GM12878 (cell line): Measurements from ENCODE around the gene CNTN3. TPM values are rescaled to one million over a fixed set of nuclear protein-coding genes. Genes with fewer than 3 reads are reported as not detected.

Experiments
- ATAC-seq: fragments of 200-7000 bp; cut with Tn5 transposase; 3 replicates; pipeline ENCODE4 v1.9.1; 2020; ENCODE audit warnings: mild to moderate bottlenecking, moderate library complexity
- BruUV-seq: library from RNA; stranded (reverse); fragments of 400-500 nt; replicated peaks from 2 replicates; lab custom pipeline; 2021; lab: Mats Ljungman, UMichigan
- CTCF ChIA-PET: fragments of 300-600 bp; sonication (Branson Sonifier 250); formaldehyde crosslinking; extraction: SDS; loops from one replicate; lab custom pipeline; 2021; ENCODE audit warnings: inconsistent platforms; lab: Yijun Ruan, JAX
- POLR2A ChIA-PET: fragments of 350-600 bp; formaldehyde crosslinking; extraction: SDS; loops from one replicate; lab custom pipeline; 2021; ENCODE audit warnings: inconsistent platforms; lab: Charles Lee
- RAD21 ChIA-PET: fragments of 300-600 bp; sonication (Branson Sonifier 250); formaldehyde crosslinking; loops from one replicate; lab custom pipeline; 2023; ENCODE audit warnings: antibody characterized with exemption; ENCODE audit not compliant: unreplicated experiment; lab: Charles Lee
- SMC1A ChIA-PET: fragments of 300-600 bp; sonication (Branson Sonifier 250); formaldehyde crosslinking; loops from one replicate; lab custom pipeline; 2023; ENCODE audit not compliant: unreplicated experiment, uncharacterized antibody; lab: Charles Lee
- DNase-seq: peaks from one replicate; pipeline ENCODE4 v3.0.0-alpha.2; 2011; ENCODE audit warnings: low read depth, low spot score
- FAIRE-seq: peaks from 3 replicates; lab custom pipeline; 2011; peaks lifted over from hg19 to GRCh38; lab: Jason Lieb, UNC
- H2AFZ ChIP-seq: 2 replicates; pipeline ENCODE4 v1.6.0; 2011; ENCODE audit warnings: low read depth, low read length, control low read depth; ENCODE audit not compliant: control insufficient read depth
- H3K27ac ChIP-seq: 2 replicates; pipeline ENCODE4 v1.5.1; 2011; ENCODE audit warnings: control low read depth; ENCODE audit not compliant: control insufficient read depth, insufficient read depth
- H3K27me3 ChIP-seq, 2 experiments: replicated peaks in 1 of 2; 2 replicates each; pipeline versions ENCODE4 v1.6.0 to v1.6.1; 2011; ENCODE audit warnings: low read length in 1 of 2; ENCODE audit not compliant: control insufficient read depth in 2 of 2, insufficient read depth in 2 of 2
- H3K36me3 ChIP-seq, 2 experiments: 2 replicates each; pipeline ENCODE4 v1.5.1; 2011; ENCODE audit warnings: low read length in 1 of 2; ENCODE audit not compliant: control insufficient read depth in 2 of 2, insufficient read depth in 2 of 2
- H3K4me1 ChIP-seq: 2 replicates; pipeline ENCODE4 v1.6.1; 2011; ENCODE audit warnings: mild to moderate bottlenecking, low read length, moderate library complexity, mixed read lengths; ENCODE audit not compliant: control insufficient read depth, insufficient read depth
- H3K4me2 ChIP-seq: 2 replicates; pipeline ENCODE4 v1.6.0; 2011; ENCODE audit warnings: control low read depth; ENCODE audit not compliant: control insufficient read depth, insufficient read depth
- H3K4me3 ChIP-seq: fragments of 200-600 bp; sonication (generic); 2 replicates; pipeline ENCODE4 v1.5.1; 2016
- H3K79me2 ChIP-seq: 2 replicates; pipeline ENCODE4 v1.6.0; 2011; ENCODE audit warnings: low read length; ENCODE audit not compliant: control insufficient read depth, insufficient read depth
- H3K9ac ChIP-seq: 2 replicates; pipeline ENCODE4 v1.8.0; 2011; ENCODE audit warnings: low read length, control low read depth, mixed read lengths; ENCODE audit not compliant: control insufficient read depth, insufficient read depth
- H3K9me3 ChIP-seq: replicated peaks from 3 replicates; pipeline ENCODE4 v1.5.1; 2011; ENCODE audit warnings: mild to moderate bottlenecking, low read length; ENCODE audit not compliant: control insufficient read depth, insufficient read depth
- H4K20me1 ChIP-seq: 2 replicates; pipeline ENCODE4 v1.6.0; 2011; ENCODE audit not compliant: control insufficient read depth, insufficient read depth
- CBX3 ChIP-seq: fragments of 200-600 bp; sonication (generic); IDR thresholded peaks from 2 replicates; pipeline ENCODE4 v1.6.1; 2016; ENCODE audit warnings: low read depth, borderline replicate concordance
- CBX5 ChIP-seq: sonication (generic); IDR thresholded peaks from 2 replicates; pipeline ENCODE4 v1.6.1; 2016; ENCODE audit warnings: low read depth, moderate library complexity, mild to moderate bottlenecking, inconsistent platforms
- CHD4 ChIP-seq: fragments of 200-600 bp; sonication (generic); IDR thresholded peaks from 2 replicates; pipeline ENCODE4 v1.6.1; 2016; ENCODE audit warnings: mild to moderate bottlenecking
- IKZF2 ChIP-seq, 2 experiments: fragments of 450-650 bp; IDR thresholded peaks; 2 replicates each; pipeline ENCODE4 v1.6.1; 2017; ENCODE audit warnings: mild to moderate bottlenecking in 2 of 2, moderate library complexity in 2 of 2
- KDM1A ChIP-seq: fragments of 200-600 bp; sonication (generic); IDR thresholded peaks from 2 replicates; pipeline ENCODE4 v1.6.1; 2016; ENCODE audit warnings: borderline replicate concordance
- NFIC ChIP-seq: IDR thresholded peaks from 2 replicates; pipeline ENCODE4 v1.6.1; 2012; ENCODE audit warnings: low read depth, mild to moderate bottlenecking, inconsistent platforms, low read length, moderate library complexity
- NFYA ChIP-seq: IDR thresholded peaks from 2 replicates; pipeline ENCODE4 v1.6.1; 2011; ENCODE audit warnings: low read depth, mild to moderate bottlenecking, low read length, improper control_type of control experiment, borderline replicate concordance
- SP1 ChIP-seq: IDR thresholded peaks from one replicate; pipeline ENCODE4 v1.6.1; 2011; ENCODE audit warnings: low read depth, low read length
- USF1 ChIP-seq: IDR thresholded peaks from 2 replicates; pipeline ENCODE4 v1.6.1; 2011; ENCODE audit warnings: borderline replicate concordance, low read depth, mild to moderate bottlenecking, moderate library complexity, mixed read lengths, low read length; ENCODE audit not compliant: insufficient read depth; ENCODE audit errors: extremely low read length
- YY1 ChIP-seq: IDR thresholded peaks from 2 replicates; pipeline ENCODE4 v1.6.1; 2011; ENCODE audit warnings: low read depth, mild to moderate bottlenecking, low read length
- WGBS: methylation state at CpG from one replicate; pipeline ENCODE4 v1.1.6; 2016; ENCODE audit warnings: low lambda C conversion rate; ENCODE audit not compliant: insufficient replicate concordance, insufficient coverage; ENCODE audit errors: missing lambda C conversion rate; 5-methylcytosine and 5-hydroxymethylcytosine counted together
- in situ Hi-C: fragments of 300-500 bp; cut with MboI; formaldehyde crosslinking; loops from 9 replicates; pipeline ENCODE4 v1.14.3; 2018; ENCODE audit warnings: mixed read lengths
- intact Hi-C: fragments of 100-400 bp; cut with micrococcal nuclease; formaldehyde crosslinking; loops from one replicate; pipeline ENCODE4 v1.14.2; 2022; ENCODE audit not compliant: unreplicated experiment
- polyA plus RNA-seq, 11 experiments: library from polyadenylated mRNA; depleted of rRNA in 4 of 11; unstranded in 6 of 11; stranded (reverse) in 5 of 11; fragments of >200 nt; fragmentation: Nextera tagmentation in 4 of 11; fragmentation: Illumina TruSeq in 1 of 11; extraction: Ambion mirVana in 4 of 11; extraction: Trizol in 1 of 11; gene quantifications; 1 replicate in 1 of 11; 2 replicates in 10 of 11; pipeline versions ENCODE4 v1.2.1 to v1.2.3, GENCODE V29; 2011 to 2016; ENCODE audit warnings: inconsistent platforms in 2 of 11, missing spikeins in 2 of 11, low read depth in 1 of 11
- total RNA-seq, 4 experiments: library from RNA; depleted of rRNA in 3 of 4; stranded (reverse); fragments of >200 nt in 3 of 4; fragmentation: Illumina TruSeq in 1 of 4; extraction: Trizol in 1 of 4; gene quantifications; 2 replicates each; pipeline versions ENCODE4 v1.2.1 to v1.2.3, GENCODE V29; 2013 to 2021
- TF ChIP-seq, protein P1 (sequence below): fragments of 450-650 bp; formaldehyde crosslinking; IDR thresholded peaks from 2 replicates; pipeline ENCODE4 v1.5.0; 2022; ENCODE audit warnings: mild to moderate bottlenecking, missing genetic modification characterization
- TF ChIP-seq, protein P2 (sequence below): fragments of 450-650 bp; IDR thresholded peaks from 2 replicates; pipeline ENCODE4 v1.6.1; 2016; ENCODE audit warnings: mild to moderate bottlenecking

Gene CNTN3
- total and polyA plus RNA-seq, 10 of the 15 experiments (the other 5 are each of a cell fraction or from before 2014, with no cell fraction given): 0.14 TPM; not detected in 9

- no peak for DNase-seq
- ATAC-seq: no peak
- ChIA-PET POLR2A (no interaction called here), RAD21 (no interaction called here), SMC1A (interaction anchor here (1.1 kb wide), 1 partner anchor 9 kb away, joined by 3 read pairs; no protein-coding TSS in a partner anchor), CTCF (no interaction called here)
- Histone ChIP-seq H3K36me3 (no peaks in the 10 kb centered on the region), H3K9me3 (no peaks in the 10 kb centered on the region), H3K4me2 (no peak overlapping the region), H3K27ac (no peak overlapping the region), H3K79me2 (no peaks in the 10 kb centered on the region), H2AFZ (no peak overlapping the region), H3K27me3 (no peaks in the 10 kb centered on the region), H3K4me3 (no peak overlapping the region), H3K4me1 (no peaks in the 10 kb centered on the region), H3K9ac (no peak overlapping the region), H4K20me1 (no peaks in the 10 kb centered on the region)
- FAIRE-seq: no peak
- in situ Hi-C loops (no loop called here), intact Hi-C loops (no loop called here)
- TF ChIP-seq KDM1A (no peak), IKZF2 (IDR thresholded peaks at IDR 0.05) (no peak), CBX5 (no peak), USF1 (no peak), NFYA (no peak), SP1 (no peak), CHD4 (no peak), CBX3 (no peak), YY1 (no peak), NFIC (no peak)
- TF ChIP-seq, protein P1, sequence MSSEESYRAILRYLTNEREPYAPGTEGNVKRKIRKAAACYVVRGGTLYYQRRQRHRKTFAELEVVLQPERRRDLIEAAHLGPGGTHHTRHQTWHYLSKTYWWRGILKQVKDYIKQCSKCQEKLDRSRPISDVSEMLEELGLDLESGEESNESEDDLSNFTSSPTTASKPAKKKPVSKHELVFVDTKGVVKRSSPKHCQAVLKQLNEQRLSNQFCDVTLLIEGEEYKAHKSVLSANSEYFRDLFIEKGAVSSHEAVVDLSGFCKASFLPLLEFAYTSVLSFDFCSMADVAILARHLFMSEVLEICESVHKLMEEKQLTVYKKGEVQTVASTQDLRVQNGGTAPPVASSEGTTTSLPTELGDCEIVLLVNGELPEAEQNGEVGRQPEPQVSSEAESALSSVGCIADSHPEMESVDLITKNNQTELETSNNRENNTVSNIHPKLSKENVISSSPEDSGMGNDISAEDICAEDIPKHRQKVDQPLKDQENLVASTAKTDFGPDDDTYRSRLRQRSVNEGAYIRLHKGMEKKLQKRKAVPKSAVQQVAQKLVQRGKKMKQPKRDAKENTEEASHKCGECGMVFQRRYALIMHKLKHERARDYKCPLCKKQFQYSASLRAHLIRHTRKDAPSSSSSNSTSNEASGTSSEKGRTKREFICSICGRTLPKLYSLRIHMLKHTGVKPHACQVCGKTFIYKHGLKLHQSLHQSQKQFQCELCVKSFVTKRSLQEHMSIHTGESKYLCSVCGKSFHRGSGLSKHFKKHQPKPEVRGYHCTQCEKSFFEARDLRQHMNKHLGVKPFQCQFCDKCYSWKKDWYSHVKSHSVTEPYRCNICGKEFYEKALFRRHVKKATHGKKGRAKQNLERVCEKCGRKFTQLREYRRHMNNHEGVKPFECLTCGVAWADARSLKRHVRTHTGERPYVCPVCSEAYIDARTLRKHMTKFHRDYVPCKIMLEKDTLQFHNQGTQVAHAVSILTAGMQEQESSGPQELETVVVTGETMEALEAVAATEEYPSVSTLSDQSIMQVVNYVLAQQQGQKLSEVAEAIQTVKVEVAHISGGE: no peak
- TF ChIP-seq, protein P2, sequence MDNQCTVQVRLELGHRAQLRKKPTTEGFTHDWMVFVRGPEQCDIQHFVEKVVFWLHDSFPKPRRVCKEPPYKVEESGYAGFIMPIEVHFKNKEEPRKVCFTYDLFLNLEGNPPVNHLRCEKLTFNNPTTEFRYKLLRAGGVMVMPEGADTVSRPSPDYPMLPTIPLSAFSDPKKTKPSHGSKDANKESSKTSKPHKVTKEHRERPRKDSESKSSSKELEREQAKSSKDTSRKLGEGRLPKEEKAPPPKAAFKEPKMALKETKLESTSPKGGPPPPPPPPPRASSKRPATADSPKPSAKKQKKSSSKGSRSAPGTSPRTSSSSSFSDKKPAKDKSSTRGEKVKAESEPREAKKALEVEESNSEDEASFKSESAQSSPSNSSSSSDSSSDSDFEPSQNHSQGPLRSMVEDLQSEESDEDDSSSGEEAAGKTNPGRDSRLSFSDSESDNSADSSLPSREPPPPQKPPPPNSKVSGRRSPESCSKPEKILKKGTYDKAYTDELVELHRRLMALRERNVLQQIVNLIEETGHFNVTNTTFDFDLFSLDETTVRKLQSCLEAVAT: no peak
- no TSS peak for BruUV-seq
- WGBS: 14% methylated on average over 2 of the region's 2 CpGs
Observed at GRCh38 chr3:74651292-74651691, 36.8 kb upstream of the CNTN3 start.
